ENCODE measurements around the gene FBXO31. TPM values are rescaled to one million over a fixed set of nuclear protein-coding genes. Genes with fewer than 3 reads are reported as not detected.
A peak's percentile ranks its signal among the peaks of the same experiment; 100 is the strongest.

Gene FBXO31
- total and polyA plus RNA-seq, 2 experiments from 2014 or later, result 15.4 to 26.1 TPM

GRCh38 chr16:87356491-87356853 is 27.1 kb downstream of the FBXO31 start:
- TF ChIP-seq CTCF (IDR thresholded peaks at IDR 0.05; ENCODE audit: low read depth, low read length), result no peak
- Histone ChIP-seq H3K4me3 (no peak overlapping the region), H3K4me1 (ENCODE audit: low read depth) (peaks cover 23% of the 10 kb centered on the region), H3K36me3 (peaks cover 3% of the 10 kb centered on the region), H3K9me3 (ENCODE audit: low read depth) (no peaks in the 10 kb centered on the region), H3K27ac (no peak overlapping the region), H3K27me3 (no peaks in the 10 kb centered on the region)
- no peak for DNase-seq (ENCODE audit: low read depth in 1 of 2, low spot score in 1 of 2)

- peaks cover 3% of the 10 kb centered on the region for H3K36me3 ChIP-seq
- H3K27ac ChIP-seq, result no peak overlapping the region
- no peak overlapping the region for H3K4me3 ChIP-seq
- H3K4me1 ChIP-seq (ENCODE audit: low read depth), result peaks cover 26% of the 10 kb centered on the region
- no peaks in the 10 kb centered on the region for H3K27me3 ChIP-seq
- H3K9me3 ChIP-seq (ENCODE audit: low read depth), result no peaks in the 10 kb centered on the region
- TF ChIP-seq CTCF (IDR thresholded peaks at IDR 0.05; ENCODE audit: low read depth, low read length), result no peak
- DNase-seq (ENCODE audit: low read depth in 1 of 2, low spot score in 1 of 2), result no peak
These were observed 30.0 kb downstream of the FBXO31 start for GRCh38 chr16:87353613-87354012.

GRCh38 chr16:87352818-87353217 is 30.8 kb downstream of the FBXO31 start:
- H3K27ac ChIP-seq, result no peak overlapping the region
- H3K36me3 ChIP-seq, result peaks cover 1% of the 10 kb centered on the region
- no peak overlapping the region for H3K4me3 ChIP-seq
- TF ChIP-seq CTCF (IDR thresholded peaks at IDR 0.05; ENCODE audit: low read depth, low read length), result no peak
- no peak for DNase-seq (ENCODE audit: low read depth in 1 of 2, low spot score in 1 of 2)
- no peaks in the 10 kb centered on the region for H3K9me3 ChIP-seq (ENCODE audit: low read depth)
- H3K27me3 ChIP-seq, result no peaks in the 10 kb centered on the region
- H3K4me1 ChIP-seq (ENCODE audit: low read depth), result peaks cover 26% of the 10 kb centered on the region

GRCh38 chr16:87351320-87351698 is 32.3 kb downstream of the FBXO31 start:
- Histone ChIP-seq H3K36me3 (no peaks in the 10 kb centered on the region), H3K4me3 (no peak overlapping the region), H3K9me3 (ENCODE audit: low read depth) (no peaks in the 10 kb centered on the region), H3K27ac (peak overlapping the region; percentile 1), H3K4me1 (ENCODE audit: low read depth) (peaks cover 19% of the 10 kb centered on the region), H3K27me3 (no peaks in the 10 kb centered on the region)
- DNase-seq (ENCODE audit: low read depth in 1 of 2, low spot score in 1 of 2), result no peak
- no peak for TF ChIP-seq CTCF (IDR thresholded peaks at IDR 0.05; ENCODE audit: low read depth, low read length)

- TF ChIP-seq CTCF (IDR thresholded peaks at IDR 0.05; ENCODE audit: low read depth, low read length), result no peak
- Histone ChIP-seq H3K4me1 (ENCODE audit: low read depth) (peaks cover 16% of the 10 kb centered on the region), H3K27me3 (no peaks in the 10 kb centered on the region), H3K9me3 (ENCODE audit: low read depth) (no peaks in the 10 kb centered on the region), H3K4me3 (no peak overlapping the region), H3K27ac (peak overlapping the region; percentile 1), H3K36me3 (no peaks in the 10 kb centered on the region)
- peak in 1 of 2 donors; percentile 19 for DNase-seq (ENCODE audit: low read depth in 1 of 2, low spot score in 1 of 2)
These were observed 32.8 kb downstream of the FBXO31 start for GRCh38 chr16:87350681-87351319.
